Endothelial cell of hepatic sinusoid (primary cell): ENCODE measurements around the gene DDX47.
"Not testable (repeated sequence)": the region's sequence is repeated elsewhere in the genome, so short reads cannot be mapped to it uniquely, and the experiment has no call there.

Experiments used
- in situ Hi-C: cut with HindIII; loops from 2 replicates; pipeline ENCODE4 v1.10.0; 2017; ENCODE audit warnings: low sequenced_read_pairs

The DDX47 gene

DNA sequence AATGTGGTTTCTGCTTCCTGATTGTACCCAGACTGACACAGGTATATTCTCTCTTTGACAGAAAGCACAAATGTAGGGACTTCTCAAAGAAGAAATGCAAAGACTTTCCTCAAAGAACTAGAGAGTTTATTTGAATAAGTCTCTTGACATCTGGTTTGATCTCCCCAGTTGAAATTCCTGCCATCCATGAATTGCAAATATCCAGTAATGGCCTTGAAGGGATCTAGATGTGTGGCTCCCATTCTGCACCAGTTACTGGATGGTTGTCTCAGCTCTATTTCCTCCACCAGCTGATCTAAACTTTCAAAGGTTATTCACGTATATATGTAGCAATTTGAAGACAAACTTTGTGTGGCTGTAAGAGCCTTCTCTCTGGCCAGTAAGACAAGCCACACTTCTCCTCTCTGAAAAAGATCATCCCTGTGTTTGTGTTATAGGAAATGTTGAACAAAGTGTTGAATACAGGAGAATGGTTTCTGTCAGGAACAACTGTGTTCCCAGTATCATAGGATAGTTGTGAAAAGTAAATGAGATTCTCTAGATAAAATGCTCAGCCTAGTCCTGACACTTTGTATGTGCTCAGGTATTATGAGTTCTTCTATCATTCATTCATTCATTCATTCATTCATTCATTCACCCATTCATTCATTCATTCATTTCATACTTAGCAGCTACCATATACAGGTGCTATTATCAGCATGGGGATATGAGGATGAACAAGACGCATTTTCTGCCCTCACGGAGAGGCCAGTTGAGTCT lies 55.5 kb downstream of the DDX47 start:
- in situ Hi-C loops = no loop called here

- in situ Hi-C loops = no loop called here
Measured at GRCh38 chr12:12870465-12870864, 57.3 kb downstream of the DDX47 start.

- in situ Hi-C loops = no loop called here
Measured at GRCh38 chr12:12871587-12872138, 58.5 kb downstream of the DDX47 start.

GRCh38 chr12:12872139-12872933 lies 59.2 kb downstream of the DDX47 start:
- in situ Hi-C loops = no loop called here

DNA sequence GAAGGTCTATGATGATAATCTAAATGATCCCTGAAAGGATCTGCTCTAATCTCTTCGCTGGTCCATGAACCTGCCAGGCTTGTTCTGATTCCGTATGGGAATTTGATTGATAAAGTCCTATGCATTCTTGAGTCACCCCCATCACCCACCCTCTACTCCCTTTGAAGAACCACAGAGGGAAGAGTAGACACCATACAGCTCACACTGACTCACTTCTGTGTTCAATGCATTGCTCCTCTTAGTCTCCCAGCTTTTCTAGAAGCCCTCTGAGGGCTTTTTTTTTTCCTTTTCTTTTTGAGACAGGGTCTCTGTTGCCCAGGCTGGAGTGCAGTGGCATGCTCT lies 59.8 kb downstream of the DDX47 start:
- in situ Hi-C loops = no loop called here

DNA sequence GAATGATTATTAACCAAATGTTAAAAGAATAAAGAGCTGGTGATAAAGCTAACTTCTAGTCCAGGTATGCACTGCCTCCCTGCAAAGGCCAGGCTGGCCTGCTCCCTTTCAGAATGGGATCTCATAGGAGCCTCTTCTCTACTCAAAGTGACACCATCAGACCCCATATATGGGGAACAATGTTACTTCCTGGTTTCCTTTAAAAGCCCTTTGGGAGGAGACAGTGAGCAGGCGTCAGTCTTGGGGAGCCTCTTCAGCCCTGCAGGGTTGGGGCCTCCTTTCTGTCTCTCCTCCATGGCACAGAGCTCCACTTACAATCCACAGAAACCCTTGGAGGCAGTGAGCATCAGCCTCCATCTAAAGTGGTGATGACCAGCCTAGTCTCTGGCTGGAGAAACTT lies 60.9 kb downstream of the DDX47 start:
- in situ Hi-C loops = no loop called here

GRCh38 chr12:12875301-12875700 lies 62.2 kb downstream of the DDX47 start:
- in situ Hi-C loops = not testable (repeated sequence)

DNA sequence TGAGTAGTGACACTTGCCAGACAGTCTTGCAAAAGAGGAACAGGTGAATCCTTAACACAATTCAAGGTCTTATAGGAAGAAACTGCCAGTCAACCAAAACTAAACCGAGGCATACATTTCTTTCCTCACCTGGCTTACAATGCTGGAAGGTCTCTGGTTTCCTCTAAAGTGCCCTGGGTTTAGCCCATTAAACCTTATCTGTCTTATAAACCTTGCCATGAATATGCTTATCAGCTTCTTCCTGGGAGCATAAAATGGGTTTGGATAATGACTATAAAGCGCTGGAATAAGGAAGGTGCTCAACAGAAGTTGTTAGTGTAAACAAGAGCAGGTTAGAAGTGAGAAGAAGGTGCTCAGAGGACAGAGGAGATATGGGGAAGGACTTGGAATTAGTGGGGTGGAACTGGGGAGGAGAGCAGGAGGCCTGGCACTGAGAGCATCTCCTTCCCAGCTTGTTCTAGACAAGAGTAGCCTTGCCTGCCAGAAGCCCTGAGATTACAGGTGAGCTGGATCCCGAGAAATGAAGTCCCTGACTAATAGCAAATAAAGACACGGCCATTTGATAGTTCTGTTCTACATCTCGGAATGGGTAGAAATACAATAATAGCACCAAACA lies 64.1 kb downstream of the DDX47 start:
- in situ Hi-C loops = no loop called here

DNA sequence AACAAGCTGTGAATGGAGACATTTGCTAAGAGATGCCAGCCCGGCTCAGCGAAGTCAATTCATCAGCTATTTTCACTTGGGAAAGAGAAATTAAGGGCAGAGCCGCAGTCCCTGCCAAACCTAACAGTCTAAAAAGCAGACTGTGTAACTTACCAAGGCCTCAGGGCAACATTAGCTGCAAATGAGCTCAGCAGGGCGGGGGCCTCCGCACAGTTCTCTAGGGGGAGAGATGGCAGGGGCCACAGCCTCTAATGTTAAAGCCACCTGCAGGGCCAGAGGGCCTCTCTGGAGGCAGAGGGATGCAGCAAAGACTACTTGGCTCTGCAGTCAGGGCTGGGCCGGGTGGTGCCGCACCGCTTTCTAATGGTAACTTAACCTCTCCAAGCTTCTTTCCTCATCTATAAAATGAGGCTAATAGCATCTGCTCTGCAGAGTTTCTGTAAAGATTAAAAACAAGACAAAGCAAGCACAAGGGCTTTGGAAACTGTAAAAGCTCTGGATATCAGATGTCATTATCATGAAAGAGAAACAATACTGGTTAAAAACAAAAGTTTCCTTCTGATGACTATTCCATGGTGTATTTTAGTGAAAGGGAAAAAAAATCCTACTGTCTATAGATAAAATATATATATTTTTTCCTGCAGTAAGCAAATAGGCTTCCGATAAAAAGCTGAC lies 64.8 kb downstream of the DDX47 start:
- in situ Hi-C loops = no loop called here
